Hepatocyte (in vitro differentiated cells): ENCODE measurements around the gene TGFBI. TPM values are rescaled to one million over a fixed set of nuclear protein-coding genes. Genes with fewer than 3 reads are reported as not detected.

Source experiments
- DNase-seq: peaks from one replicate; pipeline ENCODE4 v3.0.0-alpha.2; 2016; ENCODE audit warnings: low spot score
- H2AFZ ChIP-seq: fragments of 200-600 bp; sonication (generic); 2 replicates; pipeline ENCODE4 v1.6.0; 2016; ENCODE audit warnings: antibody characterized with exemption, mild to moderate bottlenecking
- H3K27ac ChIP-seq: fragments of 200-600 bp; sonication (generic); 2 replicates; pipeline ENCODE4 v1.5.1; 2016; ENCODE audit warnings: mild to moderate bottlenecking
- H3K27me3 ChIP-seq: fragments of 200-600 bp; sonication (generic); 2 replicates; pipeline ENCODE4 v1.6.1; 2016
- H3K36me3 ChIP-seq: fragments of 200-600 bp; sonication (generic); replicated peaks from 2 replicates; pipeline ENCODE4 v1.5.1; 2016; ENCODE audit warnings: low read depth; ENCODE audit not compliant: insufficient read depth
- H3K4me1 ChIP-seq: fragments of 200-600 bp; sonication (generic); 2 replicates; pipeline ENCODE4 v1.5.1; 2016; ENCODE audit warnings: mild to moderate bottlenecking, moderate library complexity; ENCODE audit not compliant: insufficient read depth
- H3K4me2 ChIP-seq: fragments of 200-600 bp; sonication (generic); 2 replicates; pipeline ENCODE4 v1.6.0; 2016
- H3K4me3 ChIP-seq: fragments of 200-600 bp; sonication (generic); 2 replicates; pipeline ENCODE4 v1.5.1; 2016; ENCODE audit warnings: mild to moderate bottlenecking
- H3K79me2 ChIP-seq: fragments of 200-600 bp; sonication (generic); 2 replicates; pipeline ENCODE4 v1.6.0; 2017; ENCODE audit warnings: mild to moderate bottlenecking
- H3K9me2 ChIP-seq: fragments of 200-600 bp; sonication (generic); replicated peaks from 2 replicates; pipeline ENCODE4 v1.6.0; 2017; ENCODE audit warnings: mild to moderate bottlenecking; ENCODE audit not compliant: insufficient read depth
- H3K9me3 ChIP-seq: fragments of 200-600 bp; sonication (generic); 2 replicates; pipeline ENCODE4 v1.5.1; 2016; ENCODE audit warnings: low read depth, mild to moderate bottlenecking
- H4K20me1 ChIP-seq: fragments of 200-600 bp; sonication (generic); 2 replicates; pipeline ENCODE4 v1.6.0; 2016; ENCODE audit warnings: mild to moderate bottlenecking; ENCODE audit not compliant: insufficient read depth, poor library complexity, severe bottlenecking
- EZH2 ChIP-seq: fragments of 200-600 bp; sonication (generic); IDR thresholded peaks from 2 replicates; pipeline ENCODE4 v1.6.1; 2016; ENCODE audit warnings: antibody characterized with exemption, mild to moderate bottlenecking, borderline replicate concordance
- EZH2phosphoT487 ChIP-seq: fragments of 200-600 bp; sonication (generic); IDR thresholded peaks from one replicate; pipeline ENCODE4 v1.6.1; 2018; ENCODE audit warnings: antibody characterized with exemption, mild to moderate bottlenecking, low read depth, moderate library complexity; ENCODE audit not compliant: unreplicated experiment, severe bottlenecking
- WGBS: methylation state at CpG from one replicate; pipeline ENCODE4 v1.1.6; 2016; ENCODE audit warnings: low lambda C conversion rate; ENCODE audit errors: missing lambda C conversion rate; 5-methylcytosine and 5-hydroxymethylcytosine counted together
- polyA plus RNA-seq: library from polyadenylated mRNA; unstranded; fragments of >200 nt; fragmentation: Nextera tagmentation; extraction: Ambion mirVana; gene quantifications from 2 replicates; pipeline ENCODE4 v1.2.1, GENCODE V29; 2016
- total RNA-seq: library from RNA; depleted of rRNA; stranded (reverse); fragments of >200 nt; gene quantifications from 2 replicates; pipeline ENCODE4 v1.2.3, GENCODE V29; 2014
- TF ChIP-seq, protein P1 (sequence below): fragments of 200-600 bp; sonication (generic); IDR thresholded peaks from 2 replicates; pipeline ENCODE4 v1.5.1; 2016; ENCODE audit warnings: antibody characterized with exemption, mild to moderate bottlenecking; ENCODE audit not compliant: poor library complexity

The TGFBI gene
- total and polyA plus RNA-seq, 2 experiments from 2014 or later, result 396 to 401 TPM

DNA sequence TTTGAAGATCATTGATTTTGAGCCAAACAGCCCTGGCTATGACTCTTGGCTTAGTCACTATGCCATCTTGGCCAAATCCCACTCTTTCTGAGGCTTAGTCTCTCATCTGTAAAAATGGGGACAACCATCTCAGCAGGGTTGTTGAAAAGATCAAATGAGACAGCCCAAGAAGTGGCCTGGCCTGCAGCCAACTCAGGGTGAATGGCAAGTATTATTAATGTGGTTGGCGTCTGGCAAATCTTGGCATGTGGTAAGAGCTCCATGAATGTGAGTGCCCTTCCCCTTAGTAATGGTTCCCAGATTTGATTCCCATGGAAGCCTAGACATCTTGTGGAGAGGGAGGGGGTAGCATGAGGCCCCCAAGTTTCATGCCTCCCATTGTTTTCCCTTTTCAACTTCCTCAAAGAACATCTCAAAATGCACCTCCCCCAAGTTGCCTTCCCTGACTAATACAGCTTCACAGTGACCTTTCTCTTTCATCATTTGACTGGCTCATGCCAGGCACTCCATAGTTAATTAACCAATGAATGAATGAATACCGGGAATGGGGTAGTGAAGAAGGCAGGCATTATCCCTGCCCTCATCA lies 11.8 kb upstream of the TGFBI start:
- no peak overlapping the region for H2AFZ ChIP-seq

DNA sequence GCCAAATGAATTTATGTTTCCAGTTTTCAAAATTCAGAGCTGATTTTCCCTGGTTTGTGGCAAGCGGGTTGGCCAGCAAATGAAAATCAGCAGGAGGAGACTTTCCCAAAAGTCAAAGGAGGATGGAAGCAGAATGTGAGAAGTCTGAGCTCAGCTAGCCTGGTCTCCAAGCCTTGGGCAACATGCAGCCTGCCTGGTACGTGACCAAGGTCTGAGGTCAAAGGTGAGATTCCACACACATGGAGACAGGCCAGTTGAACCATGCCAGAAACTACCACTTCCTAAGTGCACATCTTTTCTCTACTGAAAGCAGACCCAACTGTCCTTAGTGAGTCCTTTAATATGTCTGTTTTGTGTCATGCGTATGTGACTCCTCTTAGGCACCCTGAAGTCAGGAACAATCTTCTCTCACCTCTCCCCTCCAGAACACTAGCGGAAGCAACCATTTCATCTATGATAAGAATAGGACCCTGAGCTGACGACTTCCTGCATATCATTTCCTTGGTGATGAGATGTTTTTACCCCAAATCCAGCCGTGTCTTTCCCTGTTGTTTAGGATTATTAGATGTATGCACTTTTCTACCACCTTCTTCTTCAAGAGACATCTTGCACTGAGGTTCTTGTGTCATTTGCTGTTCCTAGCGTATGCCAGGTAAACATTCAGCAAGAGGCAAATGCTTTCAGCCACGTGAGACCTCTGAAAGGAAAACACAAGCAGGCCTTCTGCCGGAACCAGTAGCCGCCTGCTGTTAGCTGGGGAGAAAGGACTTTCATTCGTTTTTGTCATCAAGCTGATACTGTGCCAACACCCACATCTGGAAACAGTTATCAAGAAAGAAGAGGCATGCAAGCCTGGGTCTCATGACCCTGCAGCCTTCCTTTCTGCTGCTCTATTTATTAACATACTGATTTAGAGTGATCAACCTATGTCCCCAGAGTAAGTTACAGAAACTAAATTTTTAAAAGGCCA lies 9.7 kb upstream of the TGFBI start:
- WGBS, result 48% methylated on average over 11 of the region's 11 CpGs

More for the DNA sequence above, 11.8 kb upstream of the TGFBI start:
- Histone ChIP-seq H3K4me2 (no peak overlapping the region), H3K36me3 (no peaks in the 10 kb centered on the region), H3K79me2 (no peaks in the 10 kb centered on the region), H3K27me3 (no peaks in the 10 kb centered on the region), H3K4me3 (no peak overlapping the region), H3K27ac (no peak overlapping the region), H3K9me3 (no peaks in the 10 kb centered on the region), H3K9me2 (no peaks in the 10 kb centered on the region), H3K4me1 (peaks cover 52% of the 10 kb centered on the region), H4K20me1 (no peaks in the 10 kb centered on the region)
- TF ChIP-seq, protein P1, sequence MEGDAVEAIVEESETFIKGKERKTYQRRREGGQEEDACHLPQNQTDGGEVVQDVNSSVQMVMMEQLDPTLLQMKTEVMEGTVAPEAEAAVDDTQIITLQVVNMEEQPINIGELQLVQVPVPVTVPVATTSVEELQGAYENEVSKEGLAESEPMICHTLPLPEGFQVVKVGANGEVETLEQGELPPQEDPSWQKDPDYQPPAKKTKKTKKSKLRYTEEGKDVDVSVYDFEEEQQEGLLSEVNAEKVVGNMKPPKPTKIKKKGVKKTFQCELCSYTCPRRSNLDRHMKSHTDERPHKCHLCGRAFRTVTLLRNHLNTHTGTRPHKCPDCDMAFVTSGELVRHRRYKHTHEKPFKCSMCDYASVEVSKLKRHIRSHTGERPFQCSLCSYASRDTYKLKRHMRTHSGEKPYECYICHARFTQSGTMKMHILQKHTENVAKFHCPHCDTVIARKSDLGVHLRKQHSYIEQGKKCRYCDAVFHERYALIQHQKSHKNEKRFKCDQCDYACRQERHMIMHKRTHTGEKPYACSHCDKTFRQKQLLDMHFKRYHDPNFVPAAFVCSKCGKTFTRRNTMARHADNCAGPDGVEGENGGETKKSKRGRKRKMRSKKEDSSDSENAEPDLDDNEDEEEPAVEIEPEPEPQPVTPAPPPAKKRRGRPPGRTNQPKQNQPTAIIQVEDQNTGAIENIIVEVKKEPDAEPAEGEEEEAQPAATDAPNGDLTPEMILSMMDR, result no peak
- no peak for TF ChIP-seq EZH2phosphoT487
- no peak for TF ChIP-seq EZH2
- WGBS, result 79% methylated on average over 2 of the region's 2 CpGs
- DNase-seq, result no peak

DNA sequence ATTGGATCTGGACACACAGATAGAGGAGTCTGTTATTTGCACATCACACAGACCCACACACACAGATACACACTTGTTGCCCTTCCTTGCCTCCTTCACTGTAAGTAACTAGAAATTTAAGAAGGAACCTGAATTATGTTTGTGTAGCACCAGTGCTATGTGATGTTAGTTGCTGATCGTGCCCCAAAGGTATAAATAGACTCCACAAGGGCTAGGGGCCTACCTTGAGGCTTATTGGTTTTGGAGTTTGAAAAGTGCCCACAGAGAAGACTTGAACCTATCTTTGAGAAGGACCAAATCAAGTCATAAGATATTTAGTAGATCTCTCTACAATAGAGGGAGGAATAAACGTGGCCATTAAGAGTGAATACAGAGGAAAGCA lies 8.8 kb upstream of the TGFBI start:
- DNase-seq, result no peak
- Histone ChIP-seq H3K27ac (peak overlapping the region; percentile 96), H3K4me2 (peak overlapping the region; percentile 46), H2AFZ (no peak overlapping the region), H3K9me2 (no peaks in the 10 kb centered on the region), H3K4me3 (no peak overlapping the region), H3K79me2 (no peaks in the 10 kb centered on the region), H3K4me1 (peaks cover 30% of the 10 kb centered on the region), H3K36me3 (no peaks in the 10 kb centered on the region), H3K9me3 (no peaks in the 10 kb centered on the region), H3K27me3 (no peaks in the 10 kb centered on the region), H4K20me1 (no peaks in the 10 kb centered on the region)
- 42% methylated on average over 2 of the region's 2 CpGs for WGBS
- TF ChIP-seq, protein P1, result no peak
- TF ChIP-seq EZH2, result no peak
- no peak for TF ChIP-seq EZH2phosphoT487

More for the DNA sequence above, 9.7 kb upstream of the TGFBI start:
- H3K27ac ChIP-seq, result peak overlapping the region; percentile 96
- TF ChIP-seq, protein P1, result peak; percentile 30
- TF ChIP-seq EZH2phosphoT487 (no peak), EZH2 (no peak)
- H3K27me3 ChIP-seq, result no peaks in the 10 kb centered on the region
- H4K20me1 ChIP-seq, result no peaks in the 10 kb centered on the region
- H3K79me2 ChIP-seq, result no peaks in the 10 kb centered on the region
- H2AFZ ChIP-seq, result no peak overlapping the region
- no peaks in the 10 kb centered on the region for H3K9me3 ChIP-seq
- no peaks in the 10 kb centered on the region for H3K36me3 ChIP-seq
- peak overlapping the region; percentile 46 for H3K4me2 ChIP-seq
- DNase-seq, result peak; percentile 82
- H3K4me1 ChIP-seq, result peaks cover 38% of the 10 kb centered on the region
- H3K9me2 ChIP-seq, result no peaks in the 10 kb centered on the region
- H3K4me3 ChIP-seq, result no peak overlapping the region
